NCI-H446 treated with DMSO at 0.1 percent for 48 hours (cell line): ENCODE measurements around the gene GOLGA8B.
"Not testable (repeated sequence)": the region's sequence is repeated elsewhere in the genome, so short reads cannot be mapped to it uniquely, and the experiment has no call there.

ENCODE experiments used
- DNase-seq: peaks from one replicate; lab custom pipeline; 2025; lab: John Stamatoyannopoulos, UW

Gene GOLGA8B

GRCh38 chr15:34594361-34594760 is 10.9 kb upstream of the GOLGA8B start:
- DNase-seq = no peak

- DNase-seq = no peak
These were observed 7.9 kb upstream of the GOLGA8B start for GRCh38 chr15:34591306-34591705.

GRCh38 chr15:34588046-34588674 is 4.7 kb upstream of the GOLGA8B start:
- peak; percentile 50 for DNase-seq

- not testable (repeated sequence) for DNase-seq
These were observed 2.5 kb upstream of the GOLGA8B start for GRCh38 chr15:34585966-34586365.

GRCh38 chr15:34584996-34585395 is 1.5 kb upstream of the GOLGA8B start:
- DNase-seq = no peak

- DNase-seq = no peak
These were observed 848 bp upstream of the GOLGA8B start for GRCh38 chr15:34584330-34584668.

- no peak for DNase-seq
These were observed 735 bp downstream of the GOLGA8B start for GRCh38 chr15:34582461-34583371.

GRCh38 chr15:34581687-34582460 is 1.6 kb downstream of the GOLGA8B start:
- DNase-seq = not testable (repeated sequence)

GRCh38 chr15:34581043-34581365 is 2.4 kb downstream of the GOLGA8B start:
- no peak for DNase-seq

- peak; percentile 49 for DNase-seq
These were observed 3.0 kb downstream of the GOLGA8B start for GRCh38 chr15:34580251-34581042.

GRCh38 chr15:34578283-34578674 is 5.2 kb downstream of the GOLGA8B start:
- no peak for DNase-seq

GRCh38 chr15:34577658-34578282 is 5.7 kb downstream of the GOLGA8B start:
- DNase-seq = not testable (repeated sequence)

GRCh38 chr15:34575035-34575434 is 8.4 kb downstream of the GOLGA8B start:
- not testable (repeated sequence) for DNase-seq

GRCh38 chr15:34572921-34573320 is 10.5 kb downstream of the GOLGA8B start:
- not testable (repeated sequence) for DNase-seq

GRCh38 chr15:34572019-34572641 is 11.3 kb downstream of the GOLGA8B start:
- DNase-seq = not testable (repeated sequence)

GRCh38 chr15:34569670-34570396 is 13.6 kb downstream of the GOLGA8B start:
- DNase-seq = not testable (repeated sequence)

GRCh38 chr15:34567174-34567573 is 16.3 kb downstream of the GOLGA8B start:
- DNase-seq = not testable (repeated sequence)

GRCh38 chr15:34564711-34565110 is 18.7 kb downstream of the GOLGA8B start:
- DNase-seq = not testable (repeated sequence)

- DNase-seq = not testable (repeated sequence)
These were observed 22.6 kb downstream of the GOLGA8B start for GRCh38 chr15:34560814-34561213.

GRCh38 chr15:34559764-34560163 is 23.7 kb downstream of the GOLGA8B start:
- DNase-seq = not testable (repeated sequence)
